K562 (cell line): Measurements from ENCODE around the gene CAMP. TPM values are rescaled to one million over a fixed set of nuclear protein-coding genes. Genes with fewer than 3 reads are reported as not detected.

ENCODE experiments used
- ATAC-seq: fragments of 200-7000 bp; cut with Tn5 transposase; 3 replicates; pipeline ENCODE4 v1.9.1; 2020; ENCODE audit warnings: moderate library complexity
- BruUV-seq: library from RNA; stranded (reverse); fragments of 400-500 nt; replicated peaks from 2 replicates; lab custom pipeline; 2021; lab: Mats Ljungman, UMichigan
- CTCF ChIA-PET: fragments of 300-600 bp; formaldehyde crosslinking; extraction: SDS; loops from one replicate; lab custom pipeline; 2021; ENCODE audit warnings: low intra/inter-chr PET ratio; lab: Yijun Ruan, JAX
- POLR2A ChIA-PET: fragments of 300-600, 350-650 bp; sonication (Branson Sonifier 250); formaldehyde crosslinking; extraction: SDS; loops from one replicate; lab custom pipeline; 2021; ENCODE audit warnings: antibody characterized with exemption, inconsistent platforms; lab: Yijun Ruan, JAX
- DNase-seq, 4 experiments: peaks; one replicate each; pipeline versions ENCODE4 v3.0.0 to v3.0.0-alpha.2; 2011 to 2018; ENCODE audit warnings: low spot score in 3 of 4, mixed read lengths in 3 of 4; ENCODE audit errors: extremely low read depth in 1 of 4
- FAIRE-seq: peaks from 2 replicates; lab custom pipeline; 2011; peaks lifted over from hg19 to GRCh38; lab: Jason Lieb, UNC
- H2AFZ ChIP-seq: 2 replicates; pipeline ENCODE4 v1.6.0; 2011; ENCODE audit warnings: low read depth, low read length, control low read depth, inconsistent platforms
- H3K27ac ChIP-seq: fragments of 200-600 bp; 3 replicates; pipeline ENCODE4 v1.8.0; 2011; ENCODE audit warnings: low read depth, mild to moderate bottlenecking, control low read depth, inconsistent platforms, low read length, moderate library complexity, mixed read lengths; ENCODE audit errors: extremely low read depth
- H3K27me3 ChIP-seq, 2 experiments: fragments of 300-600 bp in 1 of 2; 2 replicates in 1 of 2; 3 replicates in 1 of 2; pipeline versions ENCODE4 v1.6.0 to v1.8.0; 2011; ENCODE audit warnings: inconsistent platforms in 2 of 2, low read length in 2 of 2, mild to moderate bottlenecking in 1 of 2, mixed read lengths in 1 of 2, moderate library complexity in 1 of 2; ENCODE audit not compliant: control insufficient read depth in 2 of 2, insufficient read depth in 2 of 2
- H3K36me3 ChIP-seq: fragments of 300-600 bp; 3 replicates; pipeline ENCODE4 v1.8.0; 2011; ENCODE audit warnings: mild to moderate bottlenecking, low read length, inconsistent platforms; ENCODE audit not compliant: control insufficient read depth, insufficient read depth
- H3K4me1 ChIP-seq, 2 experiments: fragments of 200-600 bp in 1 of 2; replicated peaks in 1 of 2; 2 replicates in 1 of 2; 3 replicates in 1 of 2; pipeline versions ENCODE4 v1.5.1 to v1.8.0; 2011; ENCODE audit warnings: inconsistent platforms in 2 of 2, low read length in 2 of 2, mild to moderate bottlenecking in 1 of 2, mixed read lengths in 1 of 2, moderate library complexity in 1 of 2; ENCODE audit not compliant: control insufficient read depth in 2 of 2, insufficient read depth in 2 of 2
- H3K4me2 ChIP-seq: 2 replicates; pipeline ENCODE4 v1.6.1; 2011; ENCODE audit warnings: low read length, control low read depth, inconsistent platforms, mixed read lengths; ENCODE audit not compliant: insufficient read depth
- H3K4me3 ChIP-seq: fragments of 200-600 bp; sonication (generic), shearing (Covaris generic); 2 replicates; pipeline ENCODE4 v1.5.1; 2016; ENCODE audit warnings: control low read depth, inconsistent platforms
- H3K79me2 ChIP-seq: fragments of 200-600 bp; 3 replicates; pipeline ENCODE4 v1.8.0; 2011; ENCODE audit warnings: low read length, inconsistent platforms; ENCODE audit not compliant: control insufficient read depth, insufficient read depth
- H3K9ac ChIP-seq, 2 experiments: 2 replicates each; pipeline versions ENCODE4 v1.6.0 to v1.6.1; 2011; ENCODE audit warnings: low read depth in 2 of 2, low read length in 2 of 2, control low read depth in 1 of 2, inconsistent platforms in 1 of 2, mild to moderate bottlenecking in 1 of 2, mixed read lengths in 1 of 2; ENCODE audit not compliant: insufficient read depth in 1 of 2
- H3K9me1 ChIP-seq: one replicate; pipeline ENCODE4 v1.6.0; 2011; ENCODE audit warnings: inconsistent platforms, mild to moderate bottlenecking, low read length, moderate library complexity; ENCODE audit not compliant: control insufficient read depth, insufficient read depth
- H3K9me3 ChIP-seq: replicated peaks from 2 replicates; pipeline ENCODE4 v1.5.1; 2011; ENCODE audit warnings: low read depth, low read length, inconsistent platforms; ENCODE audit not compliant: control insufficient read depth, insufficient read depth
- H4K20me1 ChIP-seq: replicated peaks from 2 replicates; pipeline ENCODE4 v1.6.1; 2011; ENCODE audit warnings: low read length, inconsistent platforms, mixed read lengths; ENCODE audit not compliant: control insufficient read depth, insufficient read depth
- CBFA2T2 ChIP-seq: fragments of 450-650 bp; conservative IDR thresholded peaks from 2 replicates; pipeline ENCODE4 v1.6.1; 2017; ENCODE audit warnings: mild to moderate bottlenecking
- CBFA2T3 ChIP-seq: fragments of 450-650 bp; IDR thresholded peaks from 2 replicates; pipeline ENCODE4 v1.6.1; 2017
- CC2D1A ChIP-seq: fragments of 450-650 bp; IDR thresholded peaks from 2 replicates; pipeline ENCODE4 v1.6.1; 2017; ENCODE audit warnings: mild to moderate bottlenecking
- GABPA ChIP-seq: fragments of 200-800 bp; sonication (Bioruptor generic); conservative IDR thresholded peaks from 2 replicates; pipeline ENCODE4 v1.6.1; 2016; ENCODE audit warnings: low read depth, missing genetic modification characterization, missing compliant biosample characterization
- KLF1 ChIP-seq: fragments of 450-650 bp; IDR thresholded peaks from 2 replicates; pipeline ENCODE4 v1.6.1; 2016; ENCODE audit warnings: missing genetic modification characterization, missing compliant biosample characterization
- MBD2 ChIP-seq: sonication (generic); IDR thresholded peaks from 2 replicates; pipeline ENCODE4 v1.6.1; 2016; ENCODE audit warnings: low read depth, borderline replicate concordance
- NR2C1 ChIP-seq, 2 experiments: fragments of 450-650 bp; IDR thresholded peaks; 2 replicates each; pipeline ENCODE4 v1.6.1; 2017; ENCODE audit warnings: mild to moderate bottlenecking in 2 of 2, antibody characterized with exemption in 1 of 2, inconsistent platforms in 1 of 2, missing compliant biosample characterization in 1 of 2, missing genetic modification characterization in 1 of 2
- PHF21A ChIP-seq: fragments of 450-650 bp; IDR thresholded peaks from 2 replicates; pipeline ENCODE4 v1.6.1; 2017; ENCODE audit warnings: low read depth, borderline replicate concordance
- SFPQ ChIP-seq: fragments of 200-400 bp; formaldehyde crosslinking; IDR thresholded peaks from 2 replicates; pipeline ENCODE4 v1.6.1; 2017; ENCODE audit warnings: mild to moderate bottlenecking, low read depth, low read length, moderate library complexity
- TAL1 ChIP-seq: fragments of 450-650 bp; IDR thresholded peaks from 2 replicates; pipeline ENCODE4 v1.6.1; 2016; ENCODE audit warnings: mild to moderate bottlenecking
- TFAM ChIP-seq: fragments of 250-450 bp; sonication (Bioruptor Pico); conservative IDR thresholded peaks from 2 replicates; pipeline ENCODE4 v1.5.0; 2021; ENCODE audit warnings: mild to moderate bottlenecking, moderate library complexity
- TRIM28 ChIP-seq: fragments of 450-650 bp; IDR thresholded peaks from 2 replicates; pipeline ENCODE4 v1.6.1; 2017
- UBTF ChIP-seq, 2 experiments: IDR thresholded peaks; 2 replicates each; pipeline ENCODE4 v1.6.1; 2012; ENCODE audit warnings: improper control_type of control experiment in 2 of 2, low read depth in 2 of 2, low read length in 2 of 2, borderline replicate concordance in 1 of 2
- ZNF133 ChIP-seq: fragments of 250-450 bp; sonication (Bioruptor Pico); IDR thresholded peaks from 2 replicates; pipeline ENCODE4 v1.4.0; 2020; ENCODE audit warnings: mild to moderate bottlenecking
- WGBS: fragments of 100-300 bp; shearing (Covaris generic); methylation state at CpG from one replicate; pipeline ENCODE4 v1.1.6; 2016; ENCODE audit warnings: low coverage, mixed read lengths; ENCODE audit not compliant: insufficient coverage; ENCODE audit errors: missing lambda C conversion rate; 5-methylcytosine and 5-hydroxymethylcytosine counted together
- in situ Hi-C: fragments of 300-500 bp; cut with MboI; formaldehyde crosslinking; loops from 4 replicates; pipeline ENCODE4 v1.15.0; 2018; ENCODE audit warnings: inconsistent platforms, mixed read lengths
- intact Hi-C: fragments of 100-400 bp; cut with micrococcal nuclease; formaldehyde crosslinking; loops from 2 replicates; pipeline ENCODE4 v1.14.2; 2022
- polyA plus RNA-seq, 8 experiments: library from polyadenylated mRNA; depleted of rRNA in 4 of 8; stranded (reverse) in 5 of 8; unstranded in 3 of 8; fragments of >200 nt; fragmentation: Nextera tagmentation in 2 of 8; fragmentation: Illumina TruSeq in 1 of 8; extraction: Ambion mirVana in 2 of 8; extraction: Trizol in 1 of 8; gene quantifications; 2 replicates each; pipeline versions ENCODE4 v1.2.1 to v1.2.3, GENCODE V29; 2011 to 2014; ENCODE audit warnings: inconsistent platforms in 1 of 8, missing spikeins in 1 of 8
- total RNA-seq, 7 experiments: library from RNA; depleted of rRNA in 6 of 7; stranded (reverse); fragments of >200 nt in 6 of 7; fragmentation: Illumina TruSeq in 2 of 7; extraction: Trizol in 2 of 7; gene quantifications; 2 replicates each; pipeline versions ENCODE4 v1.2.1 to v1.2.3, GENCODE V29; 2011 to 2021; ENCODE audit warnings: low replicate concordance in 1 of 7

The CAMP gene
- total and polyA plus RNA-seq, 9 of the 15 experiments (the other 6 are each of a cell fraction or from before 2014, with no cell fraction given) = 0.22 TPM; not detected in 8

GRCh38 chr3:48233542-48233941 is 10.2 kb downstream of the CAMP start:
- Histone ChIP-seq H3K9ac (no peak overlapping the region), H3K36me3 (no peaks in the 10 kb centered on the region), H3K4me1 (peaks cover 7 to 14% of the 10 kb centered on the region in 2 experiments; a peak in 3 of 5 replicates), H3K27me3 (no peaks in the 10 kb centered on the region), H3K4me2 (no peak overlapping the region), H3K9me1 (no peaks in the 10 kb centered on the region), H3K27ac (no peak overlapping the region), H3K79me2 (no peaks in the 10 kb centered on the region), H2AFZ (no peak overlapping the region), H4K20me1 (no peaks in the 10 kb centered on the region), H3K9me3 (peaks cover 3% of the 10 kb centered on the region), H3K4me3 (no peak overlapping the region)
- in situ Hi-C loops (loop anchor here (10.0 kb wide), 1 partner anchor 201 kb away; the partner anchor contains the start of gene PLXNB1), intact Hi-C loops (loop anchor here (2.0 kb wide), 2 partner anchors 39 to 203 kb away; no protein-coding TSS in a partner anchor)
- no peak for ATAC-seq
- BruUV-seq = no TSS peak
- WGBS = 10% methylated on average over 2 of the region's 2 CpGs
- CTCF ChIA-PET = interaction anchor here (0.7 kb wide), 1 partner anchor 203 kb away, joined by 3 read pairs; no protein-coding TSS in a partner anchor
- FAIRE-seq = no peak
- no peak for DNase-seq
- POLR2A ChIA-PET = interaction anchor here (0.6 kb wide), 1 partner anchor 273 kb away, joined by 5 read pairs; no protein-coding TSS in a partner anchor
- TF ChIP-seq ZNF133 (CRISPR knock-in tag) = no peak
- TF ChIP-seq CBFA2T2 = peak; percentile 45
- no peak for TF ChIP-seq UBTF (IDR thresholded peaks at IDR 0.05; ENCODE audit: borderline replicate concordance in 1 of 2, low read depth in 2 of 2, low read length in 2 of 2)
- no peak for TF ChIP-seq MBD2
- TF ChIP-seq KLF1 (tag) = no peak
- TF ChIP-seq CC2D1A = no peak
- 0 out of 2 replicates have a peak, but pooled peaks have one; percentile 46 for TF ChIP-seq TAL1
- TF ChIP-seq GABPA (tag) = no peak
- no peak for TF ChIP-seq NR2C1 (IDR thresholded peaks at IDR 0.05)
- TF ChIP-seq NR2C1 (tag; IDR thresholded peaks at IDR 0.05) = no peak
- TF ChIP-seq CBFA2T3 = peak; percentile 60
- no peak for TF ChIP-seq SFPQ
- TF ChIP-seq TFAM (CRISPR knock-in tag) = no peak
- TF ChIP-seq PHF21A = no peak
- TF ChIP-seq TRIM28 = no peak
